ENCODE data around the gene CACNG7. TPM values are rescaled to one million over a fixed set of nuclear protein-coding genes. Genes with fewer than 3 reads are reported as not detected.
"Not testable (repeated sequence)": the region's sequence is repeated elsewhere in the genome, so short reads cannot be mapped to it uniquely, and the experiment has no call there.

CACNG7 gene
- total RNA-seq, 1 donor from 2014 or later = not detected

DNA sequence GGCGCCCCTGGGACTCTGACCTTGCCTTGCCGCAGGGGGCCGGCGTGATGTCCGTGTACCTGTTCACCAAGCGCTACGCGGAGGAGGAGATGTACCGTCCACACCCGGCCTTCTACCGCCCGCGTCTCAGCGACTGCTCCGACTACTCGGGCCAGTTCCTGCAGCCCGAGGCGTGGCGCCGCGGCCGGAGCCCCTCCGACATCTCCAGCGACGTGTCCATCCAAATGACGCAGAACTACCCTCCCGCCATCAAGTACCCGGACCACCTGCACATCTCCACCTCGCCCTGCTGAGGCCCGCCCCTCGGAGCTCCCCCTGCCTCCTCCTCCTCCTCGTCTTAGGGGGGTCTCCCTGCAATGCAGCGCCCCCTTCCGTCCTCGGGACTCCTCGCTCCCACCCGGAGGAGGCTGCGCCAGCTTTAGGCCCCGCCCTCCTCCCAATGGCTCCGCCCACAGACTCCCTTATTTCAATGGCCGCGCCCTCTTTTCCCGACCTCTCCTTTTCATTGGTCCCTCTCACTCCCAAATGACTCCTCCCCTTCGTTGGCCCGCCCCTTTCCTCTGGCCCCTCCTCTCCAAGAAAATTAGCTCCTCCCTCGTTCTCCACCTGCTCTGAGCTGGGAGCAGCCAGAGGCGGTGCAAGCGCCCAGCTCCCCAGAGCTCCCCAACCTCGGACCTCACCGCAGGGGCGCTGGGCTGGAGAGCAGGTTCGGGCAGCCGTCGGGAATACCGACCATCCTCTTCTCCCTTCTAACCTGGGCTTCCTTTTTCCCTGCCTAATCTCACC lies 33.1 kb downstream of the CACNG7 start:
- no peak for ATAC-seq
- no peak for DNase-seq
- intact Hi-C loops (cut with micrococcal nuclease) = no loop called here

DNA sequence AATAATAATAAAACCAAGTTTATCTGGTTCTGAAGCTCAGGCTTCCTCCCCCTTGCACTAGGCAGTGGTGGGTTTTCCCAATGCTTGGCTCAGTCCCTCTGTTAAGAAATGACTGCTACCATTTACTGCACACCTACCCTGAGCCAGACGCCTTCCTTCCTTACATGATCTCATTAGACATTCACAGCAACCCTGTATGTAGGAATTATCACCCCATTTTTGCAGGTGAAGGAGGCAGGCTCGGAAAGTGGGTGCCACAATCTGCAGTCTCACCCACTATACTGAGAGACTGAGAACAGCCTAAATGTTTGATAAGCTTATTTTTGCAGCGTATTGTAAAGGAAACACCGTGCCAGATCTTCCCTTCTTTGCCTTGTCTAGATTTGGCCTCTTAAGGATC lies 35.3 kb downstream of the CACNG7 start:
- intact Hi-C loops (cut with micrococcal nuclease) = no loop called here
- DNase-seq = no peak
- no peak for ATAC-seq

DNA sequence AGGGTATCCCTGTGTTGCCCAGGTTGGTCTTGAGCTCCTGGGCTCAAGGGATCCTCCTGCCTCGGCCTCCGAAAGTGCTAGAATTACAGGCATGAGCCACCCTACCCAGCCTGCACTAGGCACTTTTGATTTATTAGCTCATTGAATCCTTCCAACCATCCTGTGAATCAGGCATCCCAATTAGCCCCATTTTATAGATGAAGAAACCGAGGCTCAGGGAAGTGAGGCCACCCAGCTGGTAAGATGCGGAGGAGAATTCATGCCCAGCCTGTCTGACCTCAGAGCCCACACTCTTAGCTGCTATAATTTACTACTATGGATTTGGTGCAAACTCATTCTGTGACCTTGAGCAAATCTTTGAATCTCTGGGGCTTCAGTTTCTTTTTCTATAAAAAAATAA lies 35.9 kb downstream of the CACNG7 start:
- ATAC-seq (no peak), DNase-seq (no peak)
- intact Hi-C loops (cut with micrococcal nuclease) = no loop called here

DNA sequence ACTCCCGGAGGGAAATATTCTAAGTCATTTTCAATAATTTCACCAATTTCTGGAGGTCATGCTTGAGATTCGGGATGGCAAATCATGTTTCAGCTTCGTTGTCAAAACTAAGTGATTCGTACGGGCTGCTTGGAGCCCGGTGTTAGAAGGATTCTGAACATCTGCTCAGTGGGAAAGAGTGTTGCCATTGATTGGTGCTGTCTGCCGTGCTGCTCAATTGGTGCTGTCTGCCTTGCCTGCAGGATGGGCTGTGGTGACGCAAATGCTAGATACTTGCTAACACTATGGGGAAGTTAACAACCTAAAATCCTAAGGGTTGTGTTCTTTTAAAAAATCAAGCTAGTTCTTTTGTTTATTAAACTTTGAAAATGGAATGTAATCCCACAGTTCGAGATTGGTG lies 36.4 kb downstream of the CACNG7 start:
- intact Hi-C loops (cut with micrococcal nuclease) = no loop called here
- ATAC-seq (no peak), DNase-seq (no peak)

DNA sequence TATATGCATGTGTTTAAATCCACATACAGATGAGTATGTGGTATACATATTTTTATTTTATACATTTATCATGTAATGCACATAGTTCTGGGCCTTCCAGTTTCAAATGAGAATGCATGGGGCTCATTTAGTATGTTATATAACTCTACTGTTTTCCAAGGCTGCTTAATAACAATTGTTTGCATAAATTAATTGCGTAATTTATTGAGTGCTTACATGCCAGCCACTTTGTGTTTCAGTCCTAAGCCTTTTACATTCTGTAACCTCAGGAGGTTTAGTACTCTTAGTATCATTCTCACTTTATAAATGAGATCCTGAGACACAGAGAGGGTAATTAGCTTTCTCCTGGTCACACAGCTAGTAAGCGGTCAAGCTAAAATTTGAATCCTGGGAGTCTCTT lies 36.9 kb downstream of the CACNG7 start:
- DNase-seq (no peak), ATAC-seq (no peak)
- intact Hi-C loops (cut with micrococcal nuclease) = no loop called here

DNA sequence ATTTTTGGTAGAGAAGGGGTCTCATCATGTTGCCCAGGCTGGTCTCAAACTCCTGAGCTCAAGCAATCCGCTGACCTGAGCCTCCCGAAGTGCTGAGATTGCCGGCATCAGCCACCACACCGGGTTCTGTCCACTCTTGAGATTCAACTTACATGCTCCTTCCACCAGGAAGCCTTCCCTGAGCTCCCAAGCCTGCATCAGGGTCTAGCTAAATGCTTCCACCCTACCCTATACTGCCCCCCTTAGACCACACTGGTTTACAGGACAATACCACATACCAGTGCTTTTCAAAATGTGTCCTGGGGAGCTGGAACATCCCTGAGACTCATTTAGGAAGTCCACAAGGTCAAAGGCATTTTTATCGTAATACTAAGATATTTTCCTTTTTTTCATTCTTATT lies 38.5 kb downstream of the CACNG7 start:
- ATAC-seq = no peak
- no peak for DNase-seq
- intact Hi-C loops (cut with micrococcal nuclease) = no loop called here

DNA sequence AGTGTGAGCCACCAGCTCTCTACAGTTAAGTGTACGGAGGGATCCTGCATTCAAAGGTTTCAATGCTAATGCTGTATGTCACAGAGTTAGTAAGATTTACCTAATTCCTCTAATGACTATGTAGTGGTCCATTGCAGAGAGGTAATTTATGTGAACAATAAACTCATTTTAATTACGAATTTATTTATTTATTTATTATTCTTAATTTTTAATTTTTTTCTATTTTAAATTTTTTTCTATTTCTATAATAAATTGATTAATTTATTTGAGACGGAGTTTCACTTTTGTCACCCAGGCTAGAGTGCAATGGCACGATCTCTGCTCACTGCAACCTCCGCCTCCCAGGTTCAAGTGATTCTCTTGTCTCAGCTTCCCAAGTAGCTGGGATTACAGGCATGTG lies 39.5 kb downstream of the CACNG7 start:
- ATAC-seq; DNase-seq; intact Hi-C loops (cut with micrococcal nuclease): not testable (repeated sequence)

DNA sequence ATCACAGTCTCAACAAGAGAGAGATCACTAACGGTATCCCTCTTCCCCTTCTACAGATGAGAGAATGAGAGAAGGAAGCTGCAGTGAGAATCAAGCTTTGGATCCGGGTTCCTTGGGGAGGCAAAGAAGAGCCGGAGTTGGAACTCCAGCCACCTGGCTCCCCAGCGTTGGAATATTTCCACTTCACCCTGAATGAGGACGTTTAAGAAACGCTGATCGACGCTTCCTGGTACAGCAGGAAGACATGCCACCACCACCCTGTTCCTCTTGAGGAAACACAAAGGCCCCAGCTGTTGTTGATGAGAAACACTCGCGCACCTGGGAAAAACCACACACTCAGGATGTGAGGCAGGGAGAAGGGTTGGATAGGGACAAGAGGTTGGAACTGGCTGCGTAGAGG lies 42.4 kb downstream of the CACNG7 start:
- intact Hi-C loops (cut with micrococcal nuclease) = no loop called here
- ATAC-seq (no peak), DNase-seq (no peak)

DNA sequence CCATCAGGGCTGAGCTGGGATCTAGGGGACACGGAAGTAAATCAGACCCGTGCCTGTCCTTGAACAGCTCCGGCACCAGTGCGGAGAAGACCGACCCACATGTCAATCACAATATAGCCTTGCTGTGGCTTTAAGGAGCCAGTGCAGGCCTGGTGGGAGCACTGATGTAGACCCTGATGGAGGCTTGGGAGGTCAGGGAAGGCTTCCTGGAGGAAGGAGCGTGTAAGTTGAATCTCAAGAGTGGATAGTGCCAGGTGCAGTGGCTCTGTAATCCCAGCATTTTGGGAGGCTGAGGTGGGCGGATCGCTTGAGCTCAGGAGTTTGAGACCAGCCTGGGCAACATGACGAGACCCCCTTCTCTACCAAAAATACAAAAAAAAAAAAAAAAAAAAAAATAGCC lies 42.9 kb downstream of the CACNG7 start:
- intact Hi-C loops (cut with micrococcal nuclease) = no loop called here
- ATAC-seq (no peak), DNase-seq (no peak)

DNA sequence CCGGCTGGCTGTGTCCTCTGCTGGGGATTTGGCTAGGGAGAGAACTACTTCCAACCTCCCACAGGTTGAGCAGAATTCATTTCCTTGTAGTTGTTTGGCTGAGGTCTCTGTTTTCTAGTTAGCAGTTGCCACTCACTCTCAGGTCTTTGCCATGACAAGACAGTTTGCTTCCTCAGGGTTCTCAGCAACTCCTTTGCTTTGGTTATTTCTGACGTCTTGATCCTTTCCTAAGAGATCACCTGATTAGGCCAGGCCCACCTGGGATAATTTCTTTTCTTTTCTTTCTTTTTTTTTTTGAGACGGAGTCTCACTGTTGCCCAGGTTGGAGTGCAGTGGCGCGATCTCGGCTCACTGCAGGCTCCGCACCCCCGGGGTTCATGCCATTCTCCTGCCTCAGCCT lies 44.3 kb downstream of the CACNG7 start:
- ATAC-seq (no peak), DNase-seq (no peak)
- intact Hi-C loops (cut with micrococcal nuclease) = no loop called here

DNA sequence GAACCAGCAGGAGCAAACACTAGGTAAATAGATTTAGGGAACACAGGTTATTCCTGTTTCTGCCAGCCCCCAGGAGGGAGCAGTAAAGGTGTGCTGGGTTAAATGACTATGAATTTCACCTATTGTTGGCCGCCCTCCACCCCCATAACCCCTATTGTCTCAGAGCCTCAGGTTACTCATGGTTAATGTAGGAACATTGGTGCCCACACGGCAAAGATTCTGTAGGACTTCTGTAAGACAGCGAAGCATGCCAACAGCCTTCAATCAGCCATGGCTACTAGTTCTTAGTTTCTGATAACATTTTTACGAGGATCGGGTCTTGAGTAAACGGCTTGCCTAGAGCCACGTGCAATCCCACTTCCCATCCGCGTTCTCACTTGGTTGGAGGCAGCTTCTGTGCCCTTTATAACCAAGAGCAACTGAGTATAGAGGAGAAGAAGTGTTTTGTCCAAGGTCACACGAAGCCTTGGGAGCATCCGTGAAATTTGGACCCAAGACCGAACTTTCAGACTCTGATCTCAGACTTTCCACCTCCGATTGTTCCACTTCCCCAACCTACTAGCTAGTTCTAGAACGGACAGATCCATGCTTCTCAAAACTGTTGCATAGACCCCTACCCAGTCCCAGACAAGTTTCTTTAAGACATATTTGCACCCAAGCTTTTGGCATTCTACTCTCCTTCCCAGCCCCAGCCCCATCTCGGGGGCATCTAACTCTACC lies 48.5 kb downstream of the CACNG7 start:
- DNase-seq (no peak), ATAC-seq (no peak)
- intact Hi-C loops (cut with micrococcal nuclease) = no loop called here

DNA sequence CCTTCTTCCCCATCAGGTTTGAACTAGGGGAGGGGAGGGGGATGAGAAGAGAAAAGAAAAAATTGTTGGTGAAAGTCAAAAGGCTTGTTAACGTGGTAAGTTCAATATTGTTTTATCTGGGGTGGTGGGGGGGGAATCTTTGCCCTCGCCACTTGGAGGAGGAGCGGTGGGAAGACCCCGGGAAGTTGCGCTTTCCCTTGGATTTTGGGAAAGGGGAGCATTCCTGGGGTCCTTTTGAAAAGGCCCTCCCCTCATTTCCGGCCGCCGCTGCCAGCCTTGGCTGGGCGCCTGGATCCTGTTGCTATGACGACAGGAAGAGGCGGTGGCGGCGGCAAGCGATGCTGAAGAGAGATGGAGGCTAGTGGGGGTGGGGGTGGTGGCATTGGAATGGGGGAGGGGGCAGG lies 49.1 kb downstream of the CACNG7 start:
- intact Hi-C loops (cut with micrococcal nuclease) = no loop called here
- no peak for DNase-seq
- ATAC-seq = no peak

DNA sequence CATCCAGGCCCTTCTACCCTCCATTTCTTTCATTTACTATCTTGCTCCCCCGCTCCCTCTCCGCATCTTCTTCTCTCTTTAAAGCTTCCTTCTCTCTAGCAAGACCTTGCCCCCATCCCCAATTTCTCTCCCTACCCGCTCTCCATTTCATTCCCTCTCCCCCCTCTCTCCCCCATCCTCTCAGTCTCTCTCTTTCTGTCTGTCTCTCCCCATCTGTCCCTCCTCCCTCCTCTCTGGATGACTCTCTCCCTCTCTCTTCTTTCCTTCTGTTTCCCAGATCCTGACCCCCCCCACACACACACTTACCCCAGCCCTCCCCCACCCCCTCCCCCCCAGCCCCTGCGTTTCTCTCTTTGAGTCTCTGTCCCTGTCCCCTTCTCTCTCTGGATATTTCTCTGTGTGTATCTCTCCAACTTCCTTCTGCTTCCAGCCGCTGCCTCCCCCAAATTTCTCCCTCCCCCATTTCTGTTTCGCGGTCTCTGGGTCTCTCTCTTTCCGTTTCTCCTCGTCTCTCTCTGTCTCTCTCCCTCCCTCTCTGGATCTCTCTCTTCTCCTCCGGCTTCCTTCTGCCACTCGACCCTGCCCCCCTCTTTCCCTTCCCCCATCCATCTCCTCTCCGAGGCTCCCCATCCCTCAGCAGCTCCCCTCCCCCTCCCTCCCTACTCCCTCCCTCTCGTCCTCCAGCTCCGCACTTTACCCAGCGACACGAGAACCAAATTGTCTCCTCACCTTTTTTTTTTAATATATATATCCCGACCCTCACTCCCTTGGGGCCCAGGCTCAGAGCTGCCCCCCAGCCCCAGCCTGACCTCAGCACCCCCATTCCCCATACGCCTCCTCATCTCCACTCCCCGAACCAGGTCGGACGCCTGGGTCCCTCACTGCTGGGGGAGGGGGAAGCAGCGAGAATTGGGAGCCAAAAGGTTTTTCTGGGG lies 50.0 kb downstream of the CACNG7 start:
- intact Hi-C loops (cut with micrococcal nuclease) = no loop called here
- DNase-seq = no peak

DNA sequence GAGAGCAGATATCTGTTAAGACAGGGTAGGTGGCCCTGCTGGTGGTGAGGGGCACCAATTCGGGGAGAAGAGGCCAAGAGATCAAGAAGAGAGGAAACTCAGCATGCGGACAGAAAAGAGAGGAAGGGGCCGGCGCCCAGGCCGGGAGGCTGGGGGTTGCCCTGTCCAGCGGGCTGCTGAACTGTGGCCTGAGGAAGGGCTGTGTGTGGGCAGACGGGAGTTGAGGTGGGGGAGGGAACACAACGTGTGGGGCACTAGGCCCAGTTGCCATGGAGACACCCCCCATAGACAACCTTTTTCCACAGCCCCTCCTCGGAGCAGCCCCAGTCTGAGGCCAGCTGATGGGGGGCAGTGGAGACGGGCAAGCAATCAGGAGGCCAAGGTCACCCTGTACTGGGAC lies 51.1 kb downstream of the CACNG7 start:
- intact Hi-C loops (cut with micrococcal nuclease) = no loop called here
- no peak for DNase-seq

More for the DNA sequence above, 50.0 kb downstream of the CACNG7 start:
- no peak for ATAC-seq

DNA sequence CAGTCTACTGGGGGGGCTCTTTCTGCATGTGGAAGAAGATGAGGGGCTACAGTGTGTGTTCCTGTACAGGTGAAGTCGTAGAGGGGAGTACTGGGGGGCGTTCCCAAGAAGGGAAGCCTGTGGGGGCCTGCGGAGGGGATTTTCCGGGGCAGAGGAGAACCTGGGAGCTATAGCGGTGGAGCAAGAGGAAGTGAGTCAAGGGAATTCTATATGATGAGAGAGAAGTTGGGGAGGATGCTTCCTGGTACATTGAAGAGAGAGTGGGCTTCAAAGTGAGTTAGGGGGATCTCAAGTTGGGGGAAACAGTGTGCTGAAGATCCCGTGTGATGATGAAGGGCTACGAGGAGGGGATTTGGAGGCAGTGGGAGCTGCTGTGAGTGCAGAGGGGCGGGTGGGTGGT lies 51.8 kb downstream of the CACNG7 start:
- intact Hi-C loops (cut with micrococcal nuclease) = no loop called here
- ATAC-seq = no peak

More for the DNA sequence above, 51.1 kb downstream of the CACNG7 start:
- no peak for ATAC-seq

DNA sequence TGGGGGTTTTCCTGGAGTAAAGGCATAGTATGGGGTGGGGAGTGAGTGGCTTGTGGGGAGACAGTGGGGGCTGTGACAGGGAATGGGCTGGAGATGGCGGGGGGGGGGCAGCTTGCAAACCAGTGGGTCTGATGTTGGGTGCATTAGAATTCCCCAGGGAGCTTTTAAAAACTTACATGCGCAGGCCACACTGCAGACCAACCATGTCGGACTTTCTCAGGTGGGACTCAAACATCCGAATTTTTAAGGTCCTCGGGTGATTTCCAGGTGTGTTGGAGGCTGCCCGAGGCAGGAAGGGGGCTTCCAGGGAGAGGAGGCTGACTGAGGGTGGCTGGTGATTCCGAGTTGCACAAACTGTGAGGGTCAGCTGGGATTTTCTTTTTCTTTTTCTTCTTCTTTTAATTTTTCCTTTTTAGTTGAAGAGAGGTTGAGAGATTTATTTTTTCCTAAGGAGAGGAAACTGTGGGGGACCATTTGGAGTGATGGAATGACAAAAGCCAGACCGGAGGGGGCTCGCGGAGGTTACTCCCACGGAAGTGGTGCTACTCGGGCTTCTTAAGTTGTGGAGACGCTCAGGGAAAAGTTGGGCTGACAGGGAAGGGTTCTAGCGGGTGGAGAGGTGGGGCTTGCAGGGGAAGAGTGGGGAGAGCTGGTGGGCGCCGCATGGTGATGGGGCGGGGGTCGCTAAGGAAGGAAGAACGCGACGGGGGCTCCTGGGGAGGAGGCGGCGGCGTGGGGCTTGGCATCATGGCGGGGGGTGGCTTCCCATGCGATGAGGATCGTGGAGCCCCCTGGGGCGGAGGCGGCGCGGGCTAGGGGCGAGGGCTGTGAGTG lies 52.7 kb downstream of the CACNG7 start:
- ATAC-seq = no peak
- intact Hi-C loops (cut with micrococcal nuclease) = no loop called here
- no peak for DNase-seq

More for the DNA sequence above, 51.8 kb downstream of the CACNG7 start:
- DNase-seq = no peak

DNA sequence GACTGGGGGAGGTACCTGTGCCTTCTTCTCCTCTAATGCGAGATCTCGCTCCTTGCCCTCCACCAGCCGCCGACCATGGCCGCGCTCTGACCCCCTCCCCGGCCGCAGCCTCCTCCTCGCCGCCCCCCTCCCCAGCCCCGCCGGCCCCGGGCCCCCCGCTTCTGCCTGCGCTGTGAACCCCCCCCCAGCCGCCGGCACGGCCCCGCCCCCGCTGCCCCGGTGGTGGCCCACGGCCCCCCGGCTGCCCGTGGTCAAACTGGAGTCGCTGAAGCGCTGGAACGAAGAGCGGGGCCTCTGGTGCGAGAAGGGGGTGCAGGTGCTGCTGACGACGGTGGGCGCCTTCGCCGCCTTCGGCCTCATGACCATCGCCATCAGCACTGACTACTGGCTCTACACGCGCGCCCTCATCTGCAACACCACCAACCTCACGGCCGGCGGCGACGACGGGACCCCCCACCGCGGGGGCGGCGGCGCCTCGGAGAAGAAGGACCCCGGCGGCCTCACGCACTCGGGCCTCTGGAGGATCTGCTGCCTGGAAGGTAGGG lies 53.9 kb downstream of the CACNG7 start, which contains the start of gene CACNG8:
CACNG8 (plus strand) TSS at position 51 of the 545 bp plus-strand sequence.
- ATAC-seq = no peak
- intact Hi-C loops (cut with micrococcal nuclease) = no loop called here
- DNase-seq = no peak

DNA sequence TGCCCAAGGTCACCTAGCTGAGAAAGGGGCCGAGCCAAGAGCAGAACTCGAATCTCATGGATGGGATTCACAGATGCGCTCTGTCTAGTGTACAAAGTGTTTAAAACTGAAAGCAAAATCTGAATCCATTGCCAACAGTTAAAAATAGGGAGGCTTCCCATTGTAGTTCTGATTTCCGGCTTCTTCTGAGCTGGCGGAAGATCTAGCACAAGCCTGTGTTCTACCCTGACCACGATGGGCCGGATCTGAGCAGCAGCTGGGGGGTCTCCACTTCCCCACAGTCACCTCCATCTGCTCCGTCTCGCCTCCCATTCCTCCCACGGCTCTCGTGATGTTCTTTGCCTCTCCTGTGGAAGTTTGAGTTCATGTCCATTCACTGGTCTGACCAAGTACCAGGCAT lies 56.0 kb downstream of the CACNG7 start:
- no peak for DNase-seq
- no peak for ATAC-seq
- intact Hi-C loops (cut with micrococcal nuclease) = no loop called here

DNA sequence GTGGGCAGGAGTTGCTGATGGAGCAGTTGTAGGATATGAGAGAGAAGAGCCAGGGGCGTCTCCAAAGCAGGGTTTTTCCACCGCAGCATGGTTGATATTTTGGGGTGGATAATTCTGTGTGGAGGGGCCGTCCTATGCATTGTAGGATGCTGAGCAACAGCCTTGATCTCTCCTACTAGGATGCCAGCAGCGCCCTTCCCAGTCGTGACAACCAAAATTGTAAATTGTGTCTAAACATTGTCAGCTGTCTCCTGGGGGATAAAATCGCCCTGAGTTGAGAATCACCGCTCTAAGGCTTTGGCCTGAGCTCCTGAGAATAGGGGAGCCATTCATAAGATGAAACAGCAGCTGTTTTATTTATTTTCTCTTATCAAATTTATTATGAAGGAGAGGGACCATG lies 57.9 kb downstream of the CACNG7 start:
- ATAC-seq (no peak), DNase-seq (no peak)
- intact Hi-C loops (cut with micrococcal nuclease) = no loop called here
